Epidermal melanocyte (primary cell): ENCODE data around the gene DIRAS1.

Experiments
- DNase-seq: peaks from one replicate; pipeline ENCODE4 v3.0.0; 2011; ENCODE audit warnings: low spot score; ENCODE audit not compliant: insufficient read length

DIRAS1 gene, protein sequence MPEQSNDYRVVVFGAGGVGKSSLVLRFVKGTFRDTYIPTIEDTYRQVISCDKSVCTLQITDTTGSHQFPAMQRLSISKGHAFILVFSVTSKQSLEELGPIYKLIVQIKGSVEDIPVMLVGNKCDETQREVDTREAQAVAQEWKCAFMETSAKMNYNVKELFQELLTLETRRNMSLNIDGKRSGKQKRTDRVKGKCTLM

GRCh38 chr19:2720777-2721569 is at the start of gene DIRAS1:
TSS of gene DIRAS1 (minus strand) at chr19:2721372. CDS start at chr19:2717806, 3,566 bp downstream.
- no peak for DNase-seq

- DNase-seq, result no peak
Measured at GRCh38 chr19:2770055-2771013, 49.2 kb upstream of the DIRAS1 start.

DNA sequence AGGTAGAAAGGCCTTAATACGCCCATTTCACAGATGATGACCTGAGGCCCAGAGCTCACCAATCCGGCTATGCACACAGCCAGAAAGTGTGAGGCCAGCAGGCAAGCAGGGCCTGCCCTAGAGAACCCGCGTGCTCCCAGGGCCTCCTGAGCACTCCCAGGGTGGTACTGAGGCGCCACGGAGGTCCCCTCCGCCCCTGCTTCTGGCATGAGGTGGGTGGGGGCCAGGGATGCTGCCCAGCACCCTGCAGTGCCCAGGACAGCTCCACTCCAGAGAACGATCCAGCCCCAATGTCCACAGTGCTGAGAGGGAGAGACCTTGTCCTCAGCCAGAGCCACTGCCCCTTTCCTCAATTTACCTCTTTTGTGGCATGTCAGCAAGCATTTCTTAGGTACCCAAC is 48.0 kb upstream of the DIRAS1 start:
- no peak for DNase-seq

- no peak for DNase-seq
Measured at GRCh38 chr19:2768365-2769132, 47.4 kb upstream of the DIRAS1 start.

DNA sequence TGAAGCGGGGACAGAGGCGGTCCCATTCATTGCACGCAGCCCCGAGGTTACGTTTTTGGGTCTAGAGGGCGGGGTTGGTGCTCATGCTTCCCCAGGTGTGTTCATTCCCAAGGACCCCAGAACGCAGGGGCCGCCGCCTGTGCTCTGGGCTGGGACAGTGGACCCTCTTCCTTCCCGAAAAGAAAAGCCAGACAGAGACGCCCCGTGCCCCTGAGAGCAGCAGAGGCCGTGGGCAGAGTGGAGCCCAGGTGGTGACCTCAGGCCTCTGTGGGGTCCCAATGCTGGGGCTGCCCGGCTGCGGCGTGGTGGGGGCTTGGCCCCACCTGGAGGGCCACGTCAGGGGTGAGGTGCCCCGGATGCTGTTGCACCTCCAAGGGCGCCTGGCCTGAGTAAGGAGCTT is 46.5 kb upstream of the DIRAS1 start:
- DNase-seq, result no peak

- DNase-seq, result no peak
Measured at GRCh38 chr19:2766594-2767372, 45.6 kb upstream of the DIRAS1 start.

DNA sequence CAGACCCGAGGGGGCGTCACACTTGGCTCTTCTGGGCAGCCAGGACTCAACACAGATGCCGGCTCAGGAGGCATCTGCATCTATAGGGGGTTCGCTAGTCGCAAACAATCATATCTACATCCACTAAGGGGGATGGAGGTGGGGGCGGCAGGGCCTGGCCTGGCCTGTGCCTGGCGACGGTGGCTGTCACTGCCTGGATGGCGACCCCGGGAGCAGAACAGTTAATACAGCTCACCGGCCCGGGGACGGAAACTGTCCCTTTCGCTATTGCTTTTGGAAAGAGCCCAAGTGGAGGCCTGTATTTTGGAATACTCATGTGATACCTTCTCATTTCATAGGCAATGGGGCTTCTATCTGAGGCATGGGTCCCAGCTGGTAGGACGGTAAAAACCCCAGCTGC is 44.2 kb upstream of the DIRAS1 start:
- DNase-seq, result no peak

- DNase-seq, result no peak
Measured at GRCh38 chr19:2764945-2765344, 43.8 kb upstream of the DIRAS1 start.

DNA sequence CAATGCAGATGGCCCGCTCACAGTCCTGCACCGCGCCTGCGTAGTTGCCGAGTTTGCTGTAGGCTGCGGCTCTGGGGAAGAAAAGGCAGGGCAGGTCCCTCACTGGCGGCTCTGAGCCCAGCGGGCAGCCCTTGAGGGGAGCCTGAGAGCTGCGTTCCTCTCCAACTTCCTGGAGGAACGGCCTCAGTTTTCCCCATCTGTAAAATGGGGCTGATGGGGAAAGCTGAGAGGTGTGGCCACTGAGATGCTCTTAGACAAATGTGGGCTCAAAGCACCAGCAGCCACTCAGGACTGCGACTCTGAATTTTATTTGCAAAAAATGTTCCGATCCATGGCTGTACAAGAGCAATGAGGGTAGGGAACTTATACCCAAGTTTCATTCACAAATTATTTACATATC is 42.5 kb upstream of the DIRAS1 start:
- no peak for DNase-seq

- DNase-seq, result no peak
Measured at GRCh38 chr19:2762783-2763496, 41.8 kb upstream of the DIRAS1 start.

GRCh38 chr19:2761876-2762782 is 41.0 kb upstream of the DIRAS1 start:
- DNase-seq, result no peak

- no peak for DNase-seq
Measured at GRCh38 chr19:2761309-2761677, 40.1 kb upstream of the DIRAS1 start.

DNA sequence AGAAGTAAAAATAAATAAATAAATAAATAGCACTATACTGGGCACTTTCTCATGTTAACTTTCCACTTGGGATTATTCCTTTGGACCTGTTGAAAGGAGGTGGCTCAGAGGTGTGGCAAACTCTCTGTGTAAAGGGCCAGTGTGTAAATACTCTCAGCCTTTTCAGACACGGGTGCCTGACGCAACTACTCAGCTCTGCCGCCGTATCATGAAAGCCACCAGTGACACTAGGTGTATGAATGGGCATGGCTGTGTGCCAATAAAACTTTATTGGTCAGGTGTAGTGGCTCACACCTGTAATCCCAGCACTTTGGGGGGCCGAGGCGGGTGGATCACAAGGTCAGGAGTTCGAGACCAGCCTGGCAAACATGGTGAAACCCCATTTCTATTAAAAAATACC is 38.8 kb upstream of the DIRAS1 start:
- no peak for DNase-seq

DNA sequence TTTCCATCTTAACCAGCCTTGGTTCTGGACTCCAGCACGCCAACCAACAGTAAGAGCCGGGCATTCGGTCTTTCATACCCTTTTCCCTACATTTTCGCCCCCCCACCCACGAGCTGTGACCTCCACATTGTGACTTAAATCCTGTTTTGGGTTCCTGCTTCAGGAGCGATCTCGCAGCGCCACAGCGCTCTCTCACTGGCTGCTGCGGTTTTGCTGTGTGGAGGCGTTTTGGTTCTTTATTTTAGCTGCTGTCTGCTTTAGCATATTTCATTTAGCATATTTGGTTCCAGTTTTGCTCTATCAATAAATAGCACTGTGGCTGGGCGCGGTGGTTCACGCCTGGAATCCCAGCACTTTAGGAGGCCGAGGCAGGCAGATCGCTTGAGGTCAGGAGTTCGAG is 38.2 kb upstream of the DIRAS1 start:
- DNase-seq, result no peak

- no peak for DNase-seq
Measured at GRCh38 chr19:2758601-2759313, 37.6 kb upstream of the DIRAS1 start.

- no peak for DNase-seq
Measured at GRCh38 chr19:2756921-2757881, 36.0 kb upstream of the DIRAS1 start.

DNA sequence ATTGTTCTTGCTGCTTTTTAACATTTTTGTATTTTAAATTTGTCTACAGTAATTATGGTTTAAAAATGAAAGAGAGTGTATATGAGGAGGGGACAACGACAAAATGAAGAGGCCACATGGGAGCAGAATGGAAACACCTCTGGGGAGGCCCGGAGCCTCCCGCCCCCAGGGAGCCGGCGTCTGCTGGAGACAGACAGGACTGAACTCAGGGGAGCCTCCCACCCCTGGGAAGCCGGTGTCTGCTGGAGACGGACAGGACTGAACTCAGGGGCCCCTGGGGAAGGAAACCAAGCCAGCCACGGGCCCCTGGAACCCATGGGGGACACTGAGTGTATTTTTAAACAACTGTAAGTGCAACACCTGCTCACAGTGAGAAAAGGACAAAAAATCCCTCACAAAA is 35.3 kb upstream of the DIRAS1 start:
- DNase-seq, result no peak
